CD1c-positive myeloid dendritic cell (primary cell): Measurements from ENCODE around the gene DNAJC8.

Experiments used
- DNase-seq: peaks from one replicate; pipeline ENCODE4 v3.0.0-alpha.2; 2016; ENCODE audit errors: extremely low spot score

DNAJC8 gene

DNA sequence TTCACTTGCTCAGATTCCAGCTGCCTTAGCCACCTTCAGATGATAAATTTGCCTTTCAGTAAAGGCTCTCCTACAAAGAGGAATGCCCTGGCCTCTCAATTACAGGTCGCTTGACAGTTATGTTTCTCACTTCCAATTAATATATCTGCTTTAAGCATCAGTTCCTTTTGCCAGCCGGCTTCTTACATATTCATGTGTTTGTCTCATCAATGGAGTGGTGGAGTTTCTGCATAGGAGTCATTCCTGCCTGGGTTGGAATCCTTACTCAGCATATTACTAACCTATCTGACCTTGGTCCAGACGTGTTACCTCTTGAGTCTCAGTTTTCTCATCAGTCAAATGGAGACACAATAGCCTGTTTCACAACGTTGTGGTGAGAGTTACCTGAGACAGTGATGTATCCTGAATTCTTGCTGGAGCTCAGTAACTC lies 17.1 kb upstream of the DNAJC8 start:
- no peak for DNase-seq

DNA sequence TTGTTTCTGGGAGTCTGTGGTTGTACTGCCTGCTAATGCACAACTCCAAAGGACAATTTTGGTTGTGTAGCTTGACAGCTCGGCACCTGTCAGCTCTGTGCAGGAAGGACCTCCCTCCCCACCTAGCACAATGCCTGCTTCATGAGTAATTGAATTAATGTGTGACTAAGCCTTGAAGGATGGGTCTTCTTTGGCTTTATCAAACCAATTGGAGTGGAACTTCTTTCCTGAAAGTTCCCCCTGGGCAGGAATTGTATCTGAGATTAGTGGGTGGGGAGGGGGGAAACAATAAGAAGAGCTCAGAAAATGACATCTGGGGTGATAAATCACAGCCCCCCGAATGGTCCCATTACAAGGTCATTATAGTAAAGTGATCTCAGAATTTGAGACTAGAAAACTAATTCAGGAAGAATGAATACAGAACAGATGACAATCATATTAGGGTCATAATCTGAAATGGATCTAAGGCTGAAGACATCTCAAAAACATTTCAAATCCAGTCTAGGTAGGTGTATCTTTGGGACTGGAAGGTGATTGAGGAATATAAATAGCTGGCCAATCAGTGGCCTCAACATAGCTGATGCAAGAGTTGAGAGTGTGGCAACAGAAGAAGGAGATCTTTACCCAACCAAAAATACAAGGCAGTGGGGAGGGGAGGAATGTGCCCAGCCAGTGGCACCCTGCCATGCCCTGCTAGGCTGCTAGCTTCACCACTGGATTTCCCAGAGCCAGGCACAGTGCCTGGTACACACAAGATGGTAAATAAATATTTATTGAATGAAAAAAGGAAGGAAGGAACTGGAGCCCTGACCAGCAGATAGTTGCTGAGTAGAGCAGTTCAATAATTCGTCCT lies 16.4 kb upstream of the DNAJC8 start:
- DNase-seq, result no peak

DNA sequence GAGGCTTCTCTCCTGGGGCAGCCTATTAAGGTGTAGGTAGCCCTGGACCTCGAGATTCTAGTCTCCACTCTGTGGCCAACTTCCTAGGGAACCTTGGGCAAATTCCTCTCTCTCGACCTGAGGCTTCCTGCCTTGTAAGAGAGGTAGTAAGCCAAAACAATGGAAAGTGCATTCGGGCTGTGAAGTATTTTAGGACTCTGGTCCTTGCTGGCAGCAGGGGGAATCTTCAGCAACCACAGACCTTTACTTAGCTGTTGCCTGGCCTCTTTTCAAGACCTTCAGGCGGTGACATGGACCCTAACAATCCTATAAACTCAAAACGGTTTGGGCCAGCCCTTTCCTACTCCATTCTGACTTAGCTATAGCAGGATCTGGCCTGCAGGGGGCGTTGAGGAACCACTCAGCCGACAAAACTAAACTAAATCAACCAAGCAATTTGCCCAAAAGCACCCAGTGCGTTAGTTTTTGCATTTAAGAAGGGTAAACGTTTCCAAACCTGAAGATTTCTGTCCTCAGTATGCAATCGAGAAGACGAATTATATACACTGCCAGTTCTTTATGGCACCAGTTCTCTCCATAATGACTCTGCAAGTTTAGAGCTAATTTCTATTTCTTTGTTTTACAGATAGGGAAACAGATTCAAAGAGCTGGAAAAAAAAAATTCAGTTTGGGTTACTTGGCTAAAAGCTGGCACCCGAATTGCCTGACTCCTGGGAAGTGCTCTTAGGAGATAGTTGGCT lies 15.6 kb upstream of the DNAJC8 start:
- DNase-seq, result peak; percentile 85

DNA sequence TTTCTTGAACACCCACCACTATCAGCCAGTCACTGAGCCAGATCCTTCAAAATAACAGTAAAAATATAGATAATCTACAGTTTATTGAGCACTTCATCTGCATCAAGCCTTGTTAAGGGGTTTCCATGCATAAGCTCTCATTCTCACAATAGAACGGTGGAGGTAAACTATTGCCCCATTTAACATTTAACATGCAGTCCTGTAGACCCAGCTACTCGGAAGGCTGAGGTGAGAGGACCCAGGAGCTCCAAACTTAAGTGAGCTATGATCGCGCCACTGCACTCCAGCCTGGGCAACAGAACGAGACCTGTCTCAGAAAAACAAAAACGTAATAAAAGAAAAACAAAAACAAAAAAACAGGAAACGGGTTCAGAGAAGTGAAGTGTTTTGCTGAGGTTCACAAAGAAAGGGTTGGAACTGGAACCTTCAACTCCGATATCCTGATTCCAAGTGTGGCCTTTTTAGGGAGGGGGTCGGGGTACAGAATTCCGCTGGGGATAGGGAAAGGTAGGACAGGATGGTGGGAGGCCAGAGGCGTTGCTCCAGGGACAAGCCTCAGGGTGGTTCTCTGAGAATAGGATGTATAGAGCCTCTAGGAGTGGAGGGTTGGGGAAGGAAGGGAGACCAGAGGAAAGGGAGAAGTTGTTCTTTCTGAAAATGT lies 14.9 kb upstream of the DNAJC8 start:
- DNase-seq, result no peak

DNA sequence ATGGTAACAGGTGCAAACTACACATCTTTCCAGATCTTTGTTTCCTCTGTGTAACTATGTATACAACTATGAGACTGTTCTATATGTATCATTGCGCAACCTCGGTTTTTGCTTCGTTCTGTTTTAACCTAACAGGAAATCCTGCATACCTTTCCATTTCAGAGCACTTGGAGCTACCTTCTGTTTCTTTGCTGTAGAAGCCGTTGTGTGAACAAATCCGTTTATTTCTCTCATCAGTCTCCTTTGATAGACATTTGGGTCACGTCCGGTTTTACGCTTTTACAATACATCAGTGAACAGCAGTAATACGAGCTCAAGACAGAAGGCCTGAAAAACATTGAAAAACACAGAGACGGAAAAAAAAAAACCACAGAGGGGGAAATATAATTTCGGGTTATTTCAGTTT lies 13.6 kb upstream of the DNAJC8 start:
- peak; percentile 72 for DNase-seq

DNA sequence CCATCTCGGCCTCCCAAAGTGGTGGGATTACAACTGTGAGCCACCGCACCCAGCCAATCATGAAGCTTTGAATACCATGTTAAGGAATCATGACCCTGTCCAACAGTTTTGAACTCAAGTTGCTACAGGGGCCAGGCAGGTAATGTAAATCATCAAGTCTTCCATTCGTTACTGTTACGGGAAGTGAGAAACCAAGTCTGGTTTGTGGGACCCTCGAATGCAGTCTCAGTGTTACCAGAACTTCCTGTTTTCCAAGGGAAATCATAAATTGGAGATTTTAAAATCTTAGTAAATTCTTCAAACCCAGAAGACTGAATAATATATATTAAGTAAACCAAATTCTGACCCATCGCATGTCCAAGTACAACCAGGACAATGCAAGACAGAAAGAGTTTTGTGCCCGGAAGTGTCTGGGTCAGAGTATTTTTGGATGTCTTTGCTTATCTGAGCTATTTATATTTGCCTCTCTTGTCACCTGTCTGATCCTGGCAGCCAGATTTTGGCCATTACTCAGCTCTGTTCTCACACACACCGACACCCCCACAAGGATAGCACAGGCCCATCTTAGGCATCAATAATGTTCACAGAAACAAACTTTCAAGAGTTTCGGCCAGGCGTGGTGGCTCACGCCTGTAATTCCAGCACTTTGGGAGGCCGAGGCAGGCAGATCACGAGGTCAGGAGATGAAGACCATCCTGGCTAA lies 11.9 kb upstream of the DNAJC8 start:
- peak; percentile 34 for DNase-seq

DNA sequence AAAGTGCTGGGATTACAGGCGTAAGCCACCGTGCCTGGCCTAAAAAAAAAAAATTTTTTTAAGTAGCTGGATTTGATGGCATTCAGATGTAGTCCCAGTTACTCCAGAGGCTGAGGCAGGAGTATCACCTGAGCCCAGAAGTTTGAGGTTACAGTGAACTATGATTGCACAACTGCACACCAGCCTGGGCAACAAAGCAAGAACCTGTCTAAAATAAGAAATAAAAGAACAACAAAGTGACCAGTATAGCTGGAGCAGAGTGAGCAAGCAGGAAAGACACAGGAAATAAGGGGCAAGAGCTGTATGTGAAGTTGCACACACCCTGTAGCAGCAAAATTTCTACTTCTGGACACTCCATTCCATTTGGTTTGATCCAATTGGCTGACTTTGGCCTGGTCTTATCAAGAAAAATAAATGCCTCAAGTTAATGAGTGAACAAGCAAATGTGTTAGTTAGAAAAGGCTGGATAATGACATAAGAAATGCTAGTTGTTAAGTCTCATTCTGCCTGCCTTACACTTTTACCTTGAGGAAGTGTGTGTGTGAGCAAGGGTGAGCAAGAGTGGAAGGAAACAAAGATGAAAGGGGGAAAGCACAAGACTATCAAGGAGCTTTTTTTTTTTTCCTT lies 11.0 kb upstream of the DNAJC8 start:
- DNase-seq, result no peak

DNA sequence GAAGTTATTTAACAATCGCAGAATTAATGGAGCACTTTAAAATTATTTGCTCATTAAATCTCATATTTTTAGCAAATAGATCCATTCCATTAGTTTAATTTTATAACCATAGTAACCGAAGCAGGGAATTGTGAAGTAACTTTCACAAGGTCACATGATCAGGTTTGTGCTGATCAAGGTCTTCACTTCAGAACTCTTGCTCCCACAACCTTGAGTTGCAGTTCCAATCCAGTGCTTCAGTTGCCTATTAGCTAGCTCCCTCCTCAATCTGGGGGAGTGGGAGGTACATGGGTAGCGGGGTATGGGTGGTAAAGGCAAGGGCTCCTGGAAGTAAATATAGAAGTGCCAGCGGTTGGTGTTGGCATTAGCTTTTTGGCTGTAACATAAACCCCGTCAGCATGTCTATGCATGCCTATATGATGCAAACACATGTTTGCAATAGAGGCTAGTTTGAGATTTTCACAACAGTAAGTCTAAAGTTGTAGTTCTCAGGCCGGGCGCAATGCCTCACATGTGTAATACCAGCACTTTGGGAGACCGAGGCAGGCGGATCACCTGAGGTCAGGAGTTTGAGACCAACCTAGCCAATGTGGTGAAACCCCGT lies 8.9 kb upstream of the DNAJC8 start:
- DNase-seq, result no peak

DNA sequence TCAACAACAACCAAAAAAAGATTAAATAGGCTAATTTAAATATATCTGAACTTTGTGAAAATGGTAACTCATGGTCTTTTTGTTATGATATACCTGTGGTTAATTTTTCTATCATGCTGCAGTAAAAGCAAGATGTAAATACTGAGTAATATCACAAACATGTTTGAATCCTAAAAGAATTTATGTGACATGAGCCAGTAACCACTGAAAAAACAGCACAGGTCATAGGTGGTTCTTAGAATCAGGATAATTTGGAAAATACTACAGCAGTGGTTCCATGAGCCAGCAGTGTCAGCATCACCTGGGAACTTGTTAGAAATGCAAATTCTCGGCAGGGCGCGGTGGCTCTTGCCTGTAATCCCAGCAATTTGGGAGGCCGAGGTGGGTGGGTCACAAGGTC lies 7.2 kb upstream of the DNAJC8 start:
- DNase-seq, result no peak

DNA sequence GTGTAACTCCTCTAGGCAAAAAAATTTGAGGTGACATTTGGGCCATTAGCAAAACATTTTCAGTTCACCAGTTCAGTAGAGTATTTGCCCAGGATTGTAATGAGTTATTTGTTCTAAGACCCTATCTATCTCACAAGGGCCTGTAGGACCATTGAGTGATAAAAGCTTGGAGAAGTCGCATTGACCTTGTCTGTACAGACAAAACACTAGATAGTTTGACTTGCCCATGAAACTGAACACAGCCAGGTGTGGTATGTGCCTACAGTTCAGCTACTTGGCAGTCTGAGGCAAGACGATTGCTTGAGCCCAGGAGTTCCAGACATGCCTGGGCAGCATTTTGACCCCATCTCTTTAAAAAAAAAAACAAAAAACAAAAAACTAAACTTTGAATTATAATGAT lies 6.2 kb upstream of the DNAJC8 start:
- no peak for DNase-seq

DNA sequence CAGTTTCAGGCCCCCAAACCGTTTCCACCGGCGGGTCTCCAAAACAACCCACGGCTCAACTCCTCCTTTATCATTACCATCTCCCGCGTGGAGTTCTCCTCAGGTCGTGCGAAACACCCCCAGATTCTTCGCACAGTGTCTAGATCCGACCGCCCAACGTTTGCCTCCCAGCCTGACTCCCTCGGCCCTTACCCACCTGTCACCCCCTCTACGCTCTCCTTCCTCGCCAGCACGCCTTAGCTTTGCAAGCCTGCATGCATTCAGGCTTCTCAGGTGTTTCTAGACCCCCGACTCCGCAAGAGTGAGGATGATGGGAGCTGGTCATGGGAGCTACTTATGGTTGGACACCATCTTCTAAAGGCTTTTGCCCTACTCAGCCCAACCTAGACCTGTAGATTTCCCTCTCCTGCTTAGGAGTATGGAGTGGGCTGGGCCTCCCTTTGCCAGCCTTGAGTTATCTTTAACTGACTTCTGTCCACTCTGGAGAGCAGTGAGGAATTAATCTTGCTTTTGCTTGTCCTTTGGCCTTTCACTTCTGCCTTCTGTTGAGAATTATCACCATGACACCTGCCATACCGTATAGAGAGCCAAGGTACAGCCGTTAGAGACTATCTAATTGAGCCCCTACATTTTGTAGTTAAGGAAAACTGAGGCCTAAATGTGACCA lies 4.0 kb upstream of the DNAJC8 start:
- DNase-seq, result no peak

DNA sequence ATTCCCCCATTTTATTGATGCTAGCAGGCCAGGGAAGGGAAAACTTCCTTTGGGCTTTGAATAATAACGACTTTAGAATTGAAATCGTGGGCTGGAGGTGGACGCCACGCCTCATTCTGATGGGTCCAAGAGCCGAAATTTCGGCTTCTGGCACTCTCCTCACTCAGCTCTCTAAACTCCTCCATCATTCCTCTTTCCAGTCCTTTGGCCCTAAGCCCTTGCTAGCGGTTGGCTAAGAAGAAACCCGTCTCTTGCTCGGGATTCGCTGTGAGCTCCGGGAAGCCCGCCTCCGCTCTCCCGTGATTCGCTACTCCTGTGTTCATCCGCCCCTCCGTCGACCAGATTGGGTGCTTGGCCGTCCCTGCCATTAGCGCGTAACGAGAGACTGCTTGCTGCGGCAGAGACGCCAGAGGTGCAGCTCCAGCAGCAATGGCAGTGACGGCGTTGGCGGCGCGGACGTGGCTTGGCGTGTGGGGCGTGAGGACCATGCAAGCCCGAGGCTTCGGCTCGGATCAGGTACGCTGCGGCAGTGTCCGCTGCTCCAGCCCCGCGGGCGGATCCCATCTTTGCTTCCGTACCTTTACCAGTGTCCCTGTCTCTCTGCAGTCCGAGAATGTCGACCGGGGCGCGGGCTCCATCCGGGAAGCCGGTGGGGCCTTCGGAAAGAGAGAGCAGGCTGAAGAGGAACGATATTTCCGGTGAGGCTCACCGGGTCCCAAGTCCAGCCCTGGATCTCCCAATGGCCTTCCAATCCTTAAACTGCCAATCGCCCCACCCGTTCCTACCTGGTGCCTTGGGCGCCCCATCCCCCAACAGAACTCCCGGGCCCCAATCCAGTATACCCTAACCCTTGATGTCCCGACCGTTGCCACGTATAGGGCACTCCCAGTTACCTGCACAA lies 3.2 kb upstream of the DNAJC8 start, which contains the start of gene ATP5IF1:
TSS of gene ATP5IF1 (plus strand) at position 370 of the 901 bp plus-strand sequence. CDS start at position 430, 60 bp downstream.
- peak; percentile 98 for DNase-seq

DNA sequence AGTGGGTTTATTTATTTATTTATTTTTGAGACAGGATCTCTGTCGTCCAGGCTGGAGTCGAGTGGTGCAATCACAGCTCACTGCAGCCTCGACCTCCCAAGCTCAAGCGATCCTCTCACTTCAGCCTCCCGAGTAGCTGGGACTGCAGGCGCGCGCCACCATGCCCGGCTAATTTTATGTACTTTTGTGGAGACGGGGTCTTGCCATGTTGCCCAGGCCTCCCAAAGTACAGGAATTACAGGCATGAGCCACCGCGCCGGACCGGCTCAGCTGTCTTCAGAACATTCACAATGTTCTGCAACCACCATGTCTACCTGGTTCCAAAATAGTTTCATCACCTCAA lies 406 bp upstream of the DNAJC8 start:
- DNase-seq, result no peak

DNA sequence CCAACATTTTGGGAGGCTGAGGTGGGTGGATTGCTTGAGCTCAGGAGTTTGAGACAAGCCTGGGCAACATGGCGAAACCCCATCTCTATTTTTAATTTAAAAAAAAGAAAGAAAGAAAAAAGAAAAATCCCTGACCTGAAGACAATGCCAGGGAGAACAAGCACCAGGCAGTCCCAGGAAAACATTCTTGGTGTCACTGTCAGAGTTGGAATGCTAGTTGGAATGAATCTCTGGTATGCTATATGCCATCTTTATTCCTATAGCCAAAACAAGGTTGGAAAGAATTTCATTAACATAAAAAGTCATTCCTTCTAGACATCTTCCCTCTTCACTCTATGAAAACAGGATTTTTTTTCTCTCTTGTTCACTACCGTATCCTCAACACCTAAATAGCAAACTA lies 2.8 kb downstream of the DNAJC8 start:
- DNase-seq, result no peak

DNA sequence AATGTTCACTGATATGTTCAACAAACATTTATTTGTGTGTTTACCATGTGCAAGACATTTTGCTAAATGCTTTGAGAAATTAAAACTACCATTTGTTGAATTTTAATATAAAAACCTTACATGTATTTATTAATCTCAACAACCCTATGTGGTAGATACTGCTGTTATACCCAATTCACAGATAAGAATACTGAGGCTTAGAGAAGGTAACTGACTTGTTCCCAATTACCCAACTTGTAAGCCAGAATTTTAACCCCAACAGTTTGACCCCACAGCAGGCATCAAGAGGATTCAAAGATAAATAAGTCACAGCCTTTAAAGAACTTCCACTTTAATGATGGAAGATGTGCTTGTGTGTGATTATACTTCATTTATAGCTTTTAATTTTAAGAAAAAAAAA lies 3.7 kb downstream of the DNAJC8 start:
- no peak for DNase-seq

DNA sequence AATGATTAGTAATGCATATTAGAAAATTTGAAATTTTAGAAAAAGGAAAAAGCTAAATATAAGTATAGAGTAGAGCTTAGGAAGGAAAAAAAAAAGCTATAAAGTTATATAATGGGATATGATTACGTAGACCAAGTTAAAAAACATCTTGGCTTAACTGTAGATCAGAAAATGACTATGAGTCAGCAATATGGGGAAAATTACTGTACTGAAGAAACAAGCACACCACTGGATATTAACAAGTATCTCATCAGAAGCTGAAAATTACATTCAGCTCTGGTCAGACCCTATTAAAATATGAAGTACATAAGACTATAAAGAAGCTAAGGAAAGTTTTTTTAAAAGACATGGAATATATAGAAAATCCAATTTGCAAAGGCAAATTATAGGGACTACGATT lies 19.5 kb downstream of the DNAJC8 start:
- DNase-seq, result no peak

DNA sequence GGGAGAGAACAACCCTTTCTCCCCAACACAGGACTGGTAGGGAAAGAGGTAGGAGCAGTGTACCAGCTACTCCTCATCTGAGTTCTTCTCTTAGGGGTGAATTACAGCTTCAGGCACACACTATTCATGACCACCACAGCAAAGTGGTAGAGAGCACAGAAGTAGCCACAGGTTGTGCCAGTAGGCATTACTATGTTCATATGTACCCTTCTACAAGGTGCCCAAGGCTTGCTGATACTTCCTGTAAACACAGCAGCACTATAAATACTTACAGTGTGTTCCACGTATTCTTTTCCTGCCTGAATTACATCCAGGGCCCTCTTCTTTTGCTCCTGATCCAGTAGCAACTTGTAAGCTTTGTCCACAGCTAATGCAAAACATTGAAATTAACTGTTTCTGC lies 23.1 kb downstream of the DNAJC8 start:
- DNase-seq, result no peak

DNA sequence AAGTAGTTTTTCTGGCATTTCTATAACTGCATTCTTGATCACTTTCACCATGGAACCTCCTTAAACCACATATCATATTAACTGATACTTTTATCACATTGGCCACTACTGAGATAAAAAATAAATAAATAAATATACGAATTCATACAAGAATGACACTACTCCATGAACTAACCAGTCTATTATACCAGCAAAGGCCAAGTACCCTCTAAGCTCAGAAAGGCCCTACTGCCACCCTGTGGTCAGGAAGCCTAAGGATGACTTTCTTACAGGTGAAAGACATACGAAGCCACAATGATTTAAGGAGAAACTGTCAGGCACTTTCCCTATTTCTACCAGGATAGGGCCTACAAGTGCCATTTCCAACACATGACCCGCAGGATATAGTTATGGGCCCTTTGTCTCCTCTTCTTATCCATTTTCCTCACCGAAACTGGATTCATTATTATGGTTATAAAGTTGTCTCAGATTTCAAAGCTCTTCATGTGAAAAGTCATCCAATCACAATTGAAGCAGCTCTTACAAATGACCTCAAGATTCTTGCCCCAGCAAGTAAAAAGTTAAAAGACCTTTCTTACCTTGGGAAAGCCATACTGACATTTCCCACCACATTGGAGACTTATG lies 23.9 kb downstream of the DNAJC8 start:
- peak; percentile 78 for DNase-seq

DNA sequence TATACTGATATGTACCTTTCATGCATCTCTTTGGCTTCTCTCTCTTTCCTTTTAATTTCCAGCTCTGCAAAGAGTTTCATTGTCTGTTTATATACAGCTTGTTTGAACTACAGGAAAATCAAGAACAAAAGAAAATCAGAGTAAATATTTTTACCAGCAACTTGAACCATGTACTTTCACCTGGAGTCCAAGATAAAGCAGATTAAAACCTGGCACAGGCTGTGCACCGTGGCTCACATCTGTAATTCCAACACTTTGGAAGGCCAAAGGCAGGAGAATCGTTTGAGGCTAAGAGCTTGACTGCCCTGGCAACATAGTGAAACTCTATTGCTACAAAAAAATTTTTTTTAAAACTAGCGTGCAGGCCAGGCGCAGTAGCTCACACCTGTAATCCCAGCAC lies 27.6 kb downstream of the DNAJC8 start:
- no peak for DNase-seq
